ENCODE data around the gene ZBED3. TPM values are rescaled to one million over a fixed set of nuclear protein-coding genes. Genes with fewer than 3 reads are reported as not detected.

The ZBED3 gene, protein sequence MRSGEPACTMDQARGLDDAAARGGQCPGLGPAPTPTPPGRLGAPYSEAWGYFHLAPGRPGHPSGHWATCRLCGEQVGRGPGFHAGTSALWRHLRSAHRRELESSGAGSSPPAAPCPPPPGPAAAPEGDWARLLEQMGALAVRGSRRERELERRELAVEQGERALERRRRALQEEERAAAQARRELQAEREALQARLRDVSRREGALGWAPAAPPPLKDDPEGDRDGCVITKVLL
- 11.8 and 16.0 TPM in 2 replicates for total RNA-seq
- polyA plus RNA-seq = 15.9 and 18.1 TPM in 2 replicates
- polyA plus RNA-seq (2011; cell fraction: cytosol; rRNA removed) = 10.4 and 10.6 TPM in 2 replicates
- polyA plus RNA-seq (2011; cell fraction: nucleus; rRNA removed) = 9.0 and 9.5 TPM in 2 replicates
- polyA plus RNA-seq (2012) = 4.1 and 4.2 TPM in 2 replicates
- 21.0 and 21.7 TPM in 2 replicates for polyA minus RNA-seq
- polyA minus RNA-seq (2011; cell fraction: cytosol; rRNA and poly(A)+ RNA removed) = 11.0 TPM
- polyA minus RNA-seq (2011; cell fraction: nucleus; rRNA and poly(A)+ RNA removed) = 7.6 and 13.3 TPM in 2 replicates
- percentile 75 among the genes with signal in this experiment for Bru-seq, nascent RNA
- BruChase-seq, experiment 1, labeled RNA remaining after a 6-hour chase = percentile 80 among the genes with signal in this experiment
- percentile 70 among the genes with signal in this experiment for BruChase-seq, experiment 2, labeled RNA remaining after a 2-hour chase
- long read RNA-seq, full-length matches to known transcripts = 25 of 32 reads
- long read RNA-seq, partial matches to known transcripts = 1 of 32 reads
- long read RNA-seq, other reads (novel, unspliced or antisense) = 6 of 32 reads

DNA sequence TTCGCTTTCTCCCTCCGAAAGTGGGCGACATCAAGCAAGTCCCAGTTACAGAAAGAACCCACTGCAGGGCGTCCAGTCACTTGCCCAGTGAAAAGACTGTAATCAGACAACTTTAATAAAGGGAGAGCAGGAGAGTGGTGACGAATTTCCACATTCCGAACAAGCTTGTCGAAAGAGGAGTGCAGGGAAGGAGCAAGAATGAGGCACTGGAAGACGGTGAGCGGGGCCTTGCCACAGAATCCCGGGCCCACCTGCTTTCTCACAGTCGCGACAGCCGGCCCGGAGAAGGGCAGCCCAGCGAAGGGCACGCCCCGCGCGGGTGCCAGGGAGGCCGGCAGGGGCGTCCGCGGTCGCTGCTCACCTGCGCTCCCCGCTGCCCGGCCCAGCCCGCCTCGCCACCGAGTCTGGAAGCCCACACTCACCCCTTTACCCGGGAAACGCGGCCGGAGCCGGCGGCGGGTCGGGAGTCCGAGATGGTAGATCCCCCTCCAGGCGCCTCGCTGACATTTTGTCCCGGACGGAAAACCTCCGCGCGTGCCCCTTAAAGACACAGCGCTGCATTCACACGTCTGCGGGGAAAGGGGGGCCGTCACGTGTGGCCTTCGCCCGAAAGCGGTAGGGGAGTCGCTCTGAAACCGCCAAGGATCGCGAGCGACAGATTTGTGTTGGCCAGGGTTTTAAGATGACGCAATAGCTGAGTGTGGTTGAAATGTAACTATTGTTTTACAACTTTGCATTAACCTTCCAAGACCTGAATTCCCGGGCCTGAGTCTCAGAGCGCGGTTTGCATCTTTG is at the start of gene ZBED3:
ZBED3 (minus strand) TSS at position 597 of the 795 bp plus-strand sequence. CDS start 9,407 bp downstream, outside the sequence.
- CTCF ChIA-PET = interaction anchor here (1.0 to 3.5 kb wide), 7 partner anchors 10 to 296 kb away, joined by 3 to 82 read pairs (median 3); partner anchors contain the start of gene AGGF1
- no peaks in the 10 kb centered on the region for H3K27me3 ChIP-seq (ENCODE audit: control insufficient read depth in 2 of 2, insufficient read depth in 2 of 2, low read length in 2 of 2)
- intact Hi-C loops (cut with micrococcal nuclease) (loop anchor here (1.0 to 5.0 kb wide), 5 partner anchors 10 to 406 kb away; partner anchors contain the start of gene WDR41), dilution Hi-C loops (cut with MboI; ENCODE audit: extremely low pct_ligation_motif_present, low sequenced_read_pairs) (no loop called here)
- peak within 1 kb of the TSS; percentile 58 to 86 (median 76) for H3K4me3 ChIP-seq (replicated peaks in 1 of 3; ENCODE audit: insufficient read depth in 1 of 3, low read depth in 1 of 3, low read length in 3 of 3)
- H4K20me1 ChIP-seq (replicated peaks; ENCODE audit: control insufficient read depth, extremely low read depth, insufficient read depth, low read length) = no peaks in the 10 kb centered on the region
- H3K9ac ChIP-seq (replicated peaks; ENCODE audit: extremely low read depth, insufficient read depth, low read length) = peak within 1 kb of the TSS; percentile 89
- peak; percentile 43 for TF ChIP-seq POLR2A (IDR thresholded peaks at IDR 0.05; ENCODE audit: low read depth, low read length)
- TF ChIP-seq, protein P1, sequence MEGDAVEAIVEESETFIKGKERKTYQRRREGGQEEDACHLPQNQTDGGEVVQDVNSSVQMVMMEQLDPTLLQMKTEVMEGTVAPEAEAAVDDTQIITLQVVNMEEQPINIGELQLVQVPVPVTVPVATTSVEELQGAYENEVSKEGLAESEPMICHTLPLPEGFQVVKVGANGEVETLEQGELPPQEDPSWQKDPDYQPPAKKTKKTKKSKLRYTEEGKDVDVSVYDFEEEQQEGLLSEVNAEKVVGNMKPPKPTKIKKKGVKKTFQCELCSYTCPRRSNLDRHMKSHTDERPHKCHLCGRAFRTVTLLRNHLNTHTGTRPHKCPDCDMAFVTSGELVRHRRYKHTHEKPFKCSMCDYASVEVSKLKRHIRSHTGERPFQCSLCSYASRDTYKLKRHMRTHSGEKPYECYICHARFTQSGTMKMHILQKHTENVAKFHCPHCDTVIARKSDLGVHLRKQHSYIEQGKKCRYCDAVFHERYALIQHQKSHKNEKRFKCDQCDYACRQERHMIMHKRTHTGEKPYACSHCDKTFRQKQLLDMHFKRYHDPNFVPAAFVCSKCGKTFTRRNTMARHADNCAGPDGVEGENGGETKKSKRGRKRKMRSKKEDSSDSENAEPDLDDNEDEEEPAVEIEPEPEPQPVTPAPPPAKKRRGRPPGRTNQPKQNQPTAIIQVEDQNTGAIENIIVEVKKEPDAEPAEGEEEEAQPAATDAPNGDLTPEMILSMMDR (IDR thresholded peaks at IDR 0.05; ENCODE audit: extremely low read depth in 1 of 2, insufficient read depth in 1 of 2, low read depth in 1 of 2, low read length in 2 of 2) = peak in 1 of 2 donors; percentile 16
- TF ChIP-seq FOS (IDR thresholded peaks at IDR 0.05; ENCODE audit: borderline replicate concordance, insufficient read depth, low read length) = no peak
- TF ChIP-seq, protein P2, sequence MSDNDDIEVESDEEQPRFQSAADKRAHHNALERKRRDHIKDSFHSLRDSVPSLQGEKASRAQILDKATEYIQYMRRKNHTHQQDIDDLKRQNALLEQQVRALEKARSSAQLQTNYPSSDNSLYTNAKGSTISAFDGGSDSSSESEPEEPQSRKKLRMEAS (IDR thresholded peaks at IDR 0.05; ENCODE audit: insufficient read depth, insufficient read length) = peak; percentile 54
- H3K4me2 ChIP-seq (ENCODE audit: insufficient read depth, low read length) = peak within 1 kb of the TSS; percentile 79
- peak within 1 kb of the TSS; percentile 82 for H3K27ac ChIP-seq (ENCODE audit: insufficient read depth, low read depth, low read length)
- peak; percentile 83 for DNase-seq (ENCODE audit: low read depth, low spot score)
- no peaks in the 10 kb centered on the region for H3K9me1 ChIP-seq (replicated peaks; ENCODE audit: control insufficient read depth, extremely low read depth, insufficient read depth, low read length)
- POLR2A ChIA-PET = interaction anchor here (0.6 to 1.0 kb wide), 2 partner anchors 10 to 379 kb away, joined by 3 to 4 read pairs; no protein-coding TSS in a partner anchor
- H2AFZ ChIP-seq (ENCODE audit: low read depth, low read length) = peak within 1 kb of the TSS; percentile 94
- H3K36me3 ChIP-seq (ENCODE audit: control insufficient read depth in 2 of 2, extremely low read depth in 1 of 2, insufficient read depth in 2 of 2, low read length in 2 of 2) = no peaks in the 10 kb centered on the region
- BruUV-seq (replicated peaks) = TSS peak; percentile 56
- peak; percentile 82 for FAIRE-seq
- peaks cover 16% of the 10 kb centered on the region for H3K4me1 ChIP-seq (ENCODE audit: control insufficient read depth, extremely low read depth, insufficient read depth, low read length)
- H3K9me3 ChIP-seq (replicated peaks; ENCODE audit: control insufficient read depth, insufficient read depth, low read length) = no peaks in the 10 kb centered on the region
- H3K79me2 ChIP-seq (ENCODE audit: control insufficient read depth, insufficient read depth, low read length) = no peaks in the 10 kb centered on the region

Data from endothelial cell of umbilical vein (primary cell).